ENCODE measurements around the gene HIRIP3.
A peak's percentile ranks its signal among the peaks of the same experiment; 100 is the strongest.
"Not testable (repeated sequence)": the region's sequence is repeated elsewhere in the genome, so short reads cannot be mapped to it uniquely, and the experiment has no call there.

Gene HIRIP3, protein sequence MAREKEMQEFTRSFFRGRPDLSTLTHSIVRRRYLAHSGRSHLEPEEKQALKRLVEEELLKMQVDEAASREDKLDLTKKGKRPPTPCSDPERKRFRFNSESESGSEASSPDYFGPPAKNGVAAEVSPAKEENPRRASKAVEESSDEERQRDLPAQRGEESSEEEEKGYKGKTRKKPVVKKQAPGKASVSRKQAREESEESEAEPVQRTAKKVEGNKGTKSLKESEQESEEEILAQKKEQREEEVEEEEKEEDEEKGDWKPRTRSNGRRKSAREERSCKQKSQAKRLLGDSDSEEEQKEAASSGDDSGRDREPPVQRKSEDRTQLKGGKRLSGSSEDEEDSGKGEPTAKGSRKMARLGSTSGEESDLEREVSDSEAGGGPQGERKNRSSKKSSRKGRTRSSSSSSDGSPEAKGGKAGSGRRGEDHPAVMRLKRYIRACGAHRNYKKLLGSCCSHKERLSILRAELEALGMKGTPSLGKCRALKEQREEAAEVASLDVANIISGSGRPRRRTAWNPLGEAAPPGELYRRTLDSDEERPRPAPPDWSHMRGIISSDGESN

DNA sequence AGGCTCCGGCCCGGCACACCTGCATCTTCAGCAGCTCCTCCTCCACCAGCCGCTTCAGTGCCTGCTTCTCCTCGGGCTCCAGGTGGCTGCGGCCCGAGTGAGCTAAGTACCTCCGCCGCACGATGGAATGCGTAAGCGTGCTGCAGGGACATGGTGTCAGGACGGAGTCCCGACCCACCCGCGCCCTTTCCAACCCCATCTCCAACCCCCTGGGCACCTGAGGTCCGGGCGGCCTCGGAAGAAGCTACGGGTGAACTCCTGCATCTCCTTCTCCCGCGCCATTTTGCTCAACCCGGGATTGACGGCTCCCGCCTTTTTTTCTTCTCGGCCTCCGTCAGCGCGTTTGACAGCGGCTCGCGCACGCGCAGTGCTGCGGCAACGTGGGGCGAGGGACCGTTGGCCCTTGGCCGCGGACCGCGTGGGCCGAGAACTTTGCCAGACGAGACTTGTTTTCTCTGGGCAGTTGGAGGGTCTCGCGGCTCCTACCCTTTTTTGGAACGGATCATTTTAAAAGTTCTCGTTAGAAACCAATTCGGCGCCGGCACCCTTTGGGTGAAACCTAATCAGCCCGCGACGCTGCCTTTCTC lies at the start of gene HIRIP3:
HIRIP3 (minus strand) TSS at position 294 of the 587 bp plus-strand sequence; CDS start at position 282, 12 bp downstream.
- DNase-seq (ENCODE audit: low spot score): peak; percentile 85

DNA sequence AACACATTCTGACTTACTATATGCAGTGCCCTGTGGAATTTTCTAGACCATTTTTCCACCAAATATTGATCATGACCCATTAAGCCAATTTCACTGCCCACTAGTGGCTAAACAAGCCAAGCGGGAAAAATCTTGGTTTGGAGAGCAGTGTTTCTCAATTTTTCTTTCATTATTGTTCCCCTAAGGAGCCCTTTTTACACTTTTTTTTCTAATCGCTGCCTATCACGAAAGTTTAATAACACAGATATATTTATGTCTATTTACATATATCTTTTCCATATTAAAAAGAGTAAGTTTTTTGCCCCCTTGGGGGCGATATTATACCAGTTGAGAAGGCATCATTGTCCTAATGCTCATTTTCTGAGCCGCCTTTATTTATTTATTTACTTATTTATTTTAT lies 46.4 kb upstream of the HIRIP3 start:
- peak; percentile 52 for DNase-seq (ENCODE audit: low spot score)

DNA sequence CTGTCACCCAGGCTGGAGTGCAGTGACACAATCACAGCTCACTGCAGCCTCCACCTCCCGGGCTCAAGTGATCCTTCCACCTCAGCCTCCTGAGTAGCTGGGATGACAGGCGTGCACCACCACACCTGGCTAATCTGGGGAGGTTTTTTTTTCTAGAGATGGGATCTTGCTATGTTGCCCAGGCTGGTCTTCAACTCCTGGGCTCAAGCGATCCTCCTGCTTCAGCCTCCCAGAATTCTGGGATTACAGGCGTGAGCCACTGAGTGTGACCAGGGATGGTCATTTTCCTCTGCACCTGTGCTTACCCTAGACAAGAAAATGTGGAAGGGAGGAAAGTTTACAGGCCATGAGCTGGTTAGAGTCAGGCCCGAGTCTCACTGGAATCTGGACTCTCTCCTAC lies 45.3 kb upstream of the HIRIP3 start:
- DNase-seq (ENCODE audit: low spot score): not testable (repeated sequence)

DNA sequence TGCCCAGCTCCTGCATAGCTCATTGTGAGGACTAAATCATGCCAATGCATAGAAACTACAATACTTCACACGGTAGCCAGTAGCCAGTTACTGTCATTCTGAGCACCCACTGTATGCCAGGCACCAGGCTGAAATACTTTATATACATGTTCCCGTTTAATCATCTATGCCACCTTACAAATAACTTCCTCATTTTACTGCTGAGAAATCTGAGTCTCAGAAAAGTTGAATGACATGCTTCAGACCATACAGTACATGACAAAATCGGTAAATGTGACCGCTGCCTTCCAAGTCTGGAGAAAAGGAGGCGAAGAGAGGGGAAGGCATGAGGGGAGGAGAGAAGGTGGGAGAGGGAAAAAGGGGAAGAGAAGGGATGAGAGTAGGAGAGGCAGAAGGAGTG lies 44.8 kb upstream of the HIRIP3 start:
- no peak for DNase-seq (ENCODE audit: low spot score)

DNA sequence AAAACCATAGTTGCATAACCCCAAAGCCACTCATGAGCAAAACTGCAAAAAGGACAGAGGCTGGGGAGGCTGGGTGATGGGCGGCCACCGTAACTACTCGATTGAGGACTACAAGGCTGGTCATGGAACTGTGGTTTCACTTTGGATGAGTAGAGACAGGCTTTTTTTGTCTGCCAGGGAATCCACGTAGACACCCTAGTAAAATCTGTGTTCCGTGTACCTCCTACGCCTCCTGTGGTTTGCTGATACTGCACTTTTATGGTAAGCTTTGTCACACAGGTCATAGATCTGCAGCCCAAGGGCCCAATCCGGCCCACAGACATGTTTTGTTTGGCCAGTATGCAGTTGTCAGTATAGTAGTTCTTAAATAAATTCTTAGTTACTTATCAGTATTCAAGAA lies 37.9 kb upstream of the HIRIP3 start:
- no peak for DNase-seq (ENCODE audit: low spot score)

DNA sequence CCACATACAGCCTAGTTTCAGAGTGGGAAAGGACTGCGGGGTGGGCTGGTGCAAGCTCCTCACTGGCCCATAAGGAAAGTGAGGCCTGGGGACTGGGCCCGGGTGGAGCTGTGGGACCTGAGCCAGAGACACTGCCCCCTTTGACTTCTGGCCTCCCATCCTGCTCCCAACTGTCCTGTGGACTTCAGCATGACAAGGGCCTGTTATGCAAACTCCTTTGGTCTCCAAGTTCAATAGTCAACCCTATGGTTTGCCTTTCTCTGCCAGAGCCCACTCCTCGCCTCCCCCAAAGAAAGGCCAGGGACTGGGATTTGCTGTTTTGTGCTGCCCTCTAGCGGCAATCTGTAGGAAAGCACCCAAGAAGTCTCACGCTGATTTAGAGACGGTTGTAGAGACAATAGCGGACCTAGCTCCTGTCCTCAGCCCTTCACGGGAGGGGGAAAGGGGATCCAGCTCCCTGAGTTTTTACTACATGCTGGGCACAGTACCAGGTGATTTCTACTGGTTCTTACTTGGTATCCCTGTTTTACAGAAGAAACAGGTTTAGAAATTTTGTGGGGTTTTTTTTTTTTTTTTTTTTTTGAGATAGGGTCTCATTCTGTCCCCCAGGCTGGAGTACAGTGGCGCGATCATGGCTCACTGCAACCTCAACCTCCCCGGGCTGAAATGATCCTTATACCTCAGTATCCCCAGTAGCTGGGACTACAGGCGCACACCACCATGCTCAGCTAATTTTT lies 36.8 kb upstream of the HIRIP3 start:
- peak; percentile 75 for DNase-seq (ENCODE audit: low spot score)

DNA sequence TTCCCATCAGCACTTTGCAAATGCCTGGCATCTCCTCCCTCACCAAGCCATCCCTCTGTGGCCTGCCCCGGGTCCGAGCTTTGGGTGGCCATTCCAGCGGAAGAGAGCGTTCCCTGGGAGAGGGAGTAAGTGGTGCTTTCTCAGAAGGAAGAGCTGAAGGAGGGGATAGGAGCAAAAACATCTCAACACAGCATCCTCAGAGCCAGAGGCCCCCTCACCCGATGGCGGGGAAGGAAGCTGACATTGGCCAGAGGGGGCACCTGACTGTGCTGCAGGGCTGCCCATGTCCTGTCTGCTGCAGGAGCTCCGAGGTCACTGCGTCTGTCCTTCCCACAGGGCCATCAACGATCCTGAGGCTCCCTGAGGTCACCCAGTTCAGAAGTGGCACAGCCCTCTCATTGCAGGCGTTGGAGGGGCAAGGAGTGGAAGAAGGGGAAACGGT lies 36.1 kb upstream of the HIRIP3 start:
- no peak for DNase-seq (ENCODE audit: low spot score)

DNA sequence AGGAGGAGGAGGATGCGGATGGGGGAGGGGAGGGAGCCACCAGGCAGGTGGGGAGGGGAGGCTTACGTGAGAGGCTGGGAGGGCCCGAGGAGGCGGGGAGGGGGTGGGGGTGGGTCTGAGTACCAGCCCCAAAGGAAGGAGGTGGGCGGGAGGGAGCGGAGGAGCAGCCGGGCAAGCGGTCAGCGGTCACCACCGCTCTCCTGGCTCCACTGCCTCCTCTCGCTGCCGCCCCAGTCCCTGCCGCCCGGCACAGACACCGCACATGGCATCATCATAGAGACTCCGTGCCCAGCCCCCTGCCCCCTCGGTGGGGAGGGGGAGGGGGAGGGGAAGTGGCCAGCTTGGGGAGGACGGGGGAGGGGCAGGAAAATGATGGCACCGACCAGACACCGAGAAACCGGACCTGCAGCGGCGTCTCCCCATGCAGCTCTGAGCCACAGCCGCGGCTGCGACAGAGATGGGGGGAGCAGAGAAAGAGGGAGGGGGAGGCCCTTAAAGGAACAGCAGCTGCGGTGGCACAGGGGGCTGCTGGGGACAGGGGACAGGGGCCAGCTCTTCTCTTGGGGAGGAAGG lies 35.5 kb upstream of the HIRIP3 start, which contains the start of gene TLCD3B:
TLCD3B (minus strand) TSS at position 431 of the 573 bp plus-strand sequence. CDS start 744 bp downstream, outside the sequence.
- no peak for DNase-seq (ENCODE audit: low spot score)

DNA sequence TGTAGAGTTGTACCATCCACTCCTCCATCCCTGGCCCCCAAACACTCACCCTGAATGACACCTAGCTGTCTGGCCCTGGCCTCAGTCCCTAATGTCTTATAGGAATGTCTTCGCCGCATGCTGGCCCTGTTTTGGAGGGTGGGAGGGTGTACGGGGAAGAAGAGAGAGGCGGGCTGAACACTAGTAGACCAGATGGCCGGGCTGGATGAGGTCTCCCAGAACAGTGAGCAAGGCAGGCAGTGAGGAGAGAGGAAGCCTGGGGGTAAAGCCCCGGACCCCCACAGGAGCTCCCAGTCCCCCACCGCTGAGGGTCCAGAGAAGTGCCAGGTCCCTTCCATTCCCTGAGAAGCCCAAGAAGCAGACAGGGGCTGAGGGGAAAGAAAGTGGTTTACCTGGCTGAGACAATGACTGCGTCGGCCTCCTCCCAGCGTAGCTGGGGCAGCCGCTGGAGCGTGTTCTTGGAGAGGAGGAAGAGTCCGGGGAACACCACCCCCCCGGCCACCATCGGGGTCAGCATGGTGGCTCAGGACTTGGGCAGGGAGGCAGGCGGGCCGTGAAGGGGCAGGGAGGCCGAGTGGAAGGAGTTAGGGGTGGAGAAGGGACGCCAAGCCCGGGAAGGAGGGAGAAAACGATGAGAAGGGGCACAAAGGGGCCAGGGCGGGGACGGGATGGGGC lies 34.7 kb upstream of the HIRIP3 start:
- DNase-seq (ENCODE audit: low spot score): no peak

DNA sequence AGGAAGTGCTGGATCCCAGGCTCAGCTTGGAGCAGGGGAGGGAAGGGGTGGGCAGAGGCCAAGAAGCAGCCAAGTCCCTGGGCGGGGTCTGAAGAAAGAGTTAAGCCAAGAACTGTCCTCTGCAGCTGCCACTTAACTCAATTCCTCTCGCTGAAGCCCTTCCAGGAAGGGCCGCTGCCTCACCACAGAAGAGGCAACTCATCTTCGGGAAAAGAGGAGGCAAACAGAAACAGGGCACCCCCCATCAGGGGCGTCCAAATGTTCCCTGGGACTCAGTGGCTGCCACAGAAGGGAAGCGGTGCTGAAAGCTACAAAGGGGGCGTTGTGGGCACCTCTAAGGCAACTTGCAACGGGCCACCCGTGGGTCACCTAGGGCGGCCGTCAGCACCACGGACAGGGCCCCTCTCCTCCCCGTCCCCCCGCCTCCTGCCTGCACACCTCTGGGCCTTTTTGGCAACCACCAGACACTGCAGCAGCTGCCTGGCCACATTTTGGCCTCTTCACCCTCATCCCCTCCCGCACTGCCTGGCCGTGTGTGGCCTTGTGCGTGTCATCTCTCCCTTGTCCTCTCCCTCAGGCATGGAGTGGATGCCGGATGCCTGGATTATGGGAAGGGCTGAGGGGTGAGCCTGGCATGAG lies 33.1 kb upstream of the HIRIP3 start:
- no peak for DNase-seq (ENCODE audit: low spot score)

DNA sequence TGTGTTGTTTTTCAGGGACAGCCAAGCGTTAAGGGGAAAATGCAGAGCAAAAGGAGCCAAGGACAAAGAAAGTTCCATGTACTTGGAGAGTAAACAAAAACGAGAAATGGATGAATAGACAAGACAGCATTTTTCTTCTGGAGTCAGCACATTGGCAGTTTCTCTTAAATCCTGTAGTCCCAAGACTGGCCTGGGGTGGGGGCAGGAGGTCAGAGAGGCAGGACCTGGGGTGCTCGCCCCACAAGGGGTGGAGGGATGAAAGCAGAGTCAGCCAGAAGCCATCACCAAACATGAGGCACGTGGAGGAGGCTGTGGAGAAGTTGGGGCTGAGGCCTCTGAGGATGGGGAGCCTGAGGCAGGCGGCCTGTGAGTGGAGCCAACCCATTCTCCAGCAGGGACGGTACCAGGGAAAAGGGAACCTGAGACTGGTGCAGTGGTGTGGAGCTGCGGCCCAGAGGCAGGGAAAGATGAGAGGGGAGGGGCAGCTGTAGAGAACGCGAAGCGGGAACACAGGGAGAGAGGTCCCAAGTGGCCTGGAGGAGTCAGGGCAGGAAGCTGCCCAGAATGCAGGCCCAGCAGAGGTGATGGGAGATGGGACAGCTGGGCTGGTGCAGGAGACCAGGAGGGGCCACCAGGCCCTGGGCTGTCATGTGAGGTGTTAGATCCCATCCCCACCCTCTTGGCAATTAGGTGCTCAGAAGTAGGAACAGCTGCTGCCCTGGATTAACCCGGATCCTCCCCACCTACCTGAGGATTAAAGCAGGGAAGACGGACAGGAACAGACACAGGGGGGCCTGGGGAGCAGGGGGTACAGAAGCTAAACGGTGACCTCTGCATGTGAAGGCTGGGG lies 32.4 kb upstream of the HIRIP3 start:
- no peak for DNase-seq (ENCODE audit: low spot score)

DNA sequence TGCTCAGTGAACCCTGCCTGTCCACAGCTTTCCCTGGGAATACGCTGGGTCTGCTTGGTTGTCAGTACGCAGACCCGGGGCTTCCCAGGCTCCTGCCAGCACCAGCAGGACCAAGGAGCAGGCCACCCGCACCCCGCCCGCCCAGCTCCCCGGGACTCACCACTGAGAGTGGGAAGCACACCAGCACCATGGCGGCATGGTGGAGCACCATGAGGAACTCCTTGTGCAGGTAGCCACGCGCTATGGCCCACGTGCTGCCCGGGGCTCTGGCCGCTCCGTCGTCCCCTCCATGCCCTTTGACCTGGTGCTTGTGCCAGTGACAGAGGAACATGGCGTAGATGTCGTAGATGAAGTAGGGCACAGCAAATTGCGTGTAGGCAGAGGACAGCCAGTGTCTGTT lies 31.0 kb upstream of the HIRIP3 start:
- no peak for DNase-seq (ENCODE audit: low spot score)

DNA sequence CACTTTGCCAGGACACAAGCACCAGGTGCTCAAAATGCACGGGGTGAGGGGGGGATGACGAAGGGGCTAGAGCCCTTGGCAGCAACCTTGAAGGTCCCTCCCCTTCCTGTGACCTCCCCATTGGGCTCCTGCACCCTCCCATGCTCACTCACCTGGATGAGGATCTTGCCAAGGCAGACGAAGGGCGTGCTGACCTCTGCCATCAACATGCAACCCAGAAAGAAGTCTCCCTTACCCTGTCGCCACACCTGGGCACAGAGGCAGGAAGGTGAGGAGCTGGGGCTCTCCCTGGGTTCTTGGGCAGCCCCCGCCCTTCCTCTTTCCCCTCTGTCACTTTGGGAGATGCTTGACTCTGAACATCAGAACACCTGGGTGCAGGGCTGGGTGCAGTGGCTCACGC lies 30.2 kb upstream of the HIRIP3 start:
- DNase-seq (ENCODE audit: low spot score): no peak

DNA sequence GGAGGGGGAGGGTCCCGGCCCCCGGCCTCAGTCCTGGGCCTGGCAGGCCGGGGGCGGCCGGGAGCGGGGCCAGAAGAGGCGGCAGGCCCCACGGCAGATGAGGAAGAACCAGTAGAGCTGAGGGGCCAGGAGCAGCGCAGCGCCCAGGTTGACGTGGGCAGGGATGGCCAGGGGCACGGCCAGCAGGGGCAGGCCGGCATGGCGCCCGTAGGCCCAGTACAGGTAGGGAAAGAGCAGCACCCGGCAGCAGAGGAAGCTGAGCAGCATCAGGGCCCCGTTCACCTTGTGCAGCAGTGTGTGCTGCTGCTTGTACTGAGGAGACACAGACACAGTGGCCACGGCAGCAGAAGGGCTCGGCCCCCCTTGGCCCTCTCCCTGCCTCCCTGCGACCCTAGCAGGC lies 29.7 kb upstream of the HIRIP3 start:
- no peak for DNase-seq (ENCODE audit: low spot score)

DNA sequence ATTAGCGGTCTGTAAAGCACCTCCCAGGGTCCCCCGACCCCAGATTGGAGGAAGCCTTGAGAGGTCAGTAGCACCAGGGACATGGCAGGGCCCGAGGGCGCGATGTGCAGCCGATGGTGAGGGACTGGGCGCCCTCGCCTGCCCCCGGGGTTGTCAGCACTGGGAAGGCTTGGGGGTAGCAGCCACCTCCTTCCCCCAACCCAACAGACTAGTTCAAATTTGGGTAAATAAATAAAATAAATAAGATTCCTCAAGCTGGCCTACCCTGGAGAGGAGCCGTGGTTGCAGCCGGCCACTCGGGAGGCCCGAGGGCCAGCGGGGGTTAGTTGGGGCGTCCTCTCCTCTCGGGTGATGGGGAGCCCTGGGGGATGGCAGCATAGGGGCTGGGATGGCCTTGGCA lies 29.0 kb upstream of the HIRIP3 start:
- no peak for DNase-seq (ENCODE audit: low spot score)

DNA sequence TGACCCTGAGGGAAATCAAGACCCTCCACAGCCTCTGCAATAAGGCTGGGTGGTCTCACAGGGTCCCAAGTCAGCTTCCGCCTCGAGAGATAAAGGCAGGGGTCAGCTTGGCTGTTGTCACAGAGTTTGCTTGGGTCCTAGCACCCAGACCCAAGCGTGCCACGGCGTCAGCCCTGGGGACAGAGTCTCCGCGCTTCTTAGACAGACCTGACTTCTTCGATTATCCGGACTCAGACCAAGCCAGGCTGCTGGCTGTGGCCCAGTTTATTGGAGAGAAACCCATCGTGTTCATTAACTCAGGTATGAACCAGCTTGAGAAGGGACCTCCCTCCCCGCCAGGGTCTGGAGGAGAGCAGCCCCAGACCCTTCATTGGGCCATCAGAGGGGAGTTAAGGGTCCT lies 28.2 kb upstream of the HIRIP3 start:
- DNase-seq (ENCODE audit: low spot score): no peak

DNA sequence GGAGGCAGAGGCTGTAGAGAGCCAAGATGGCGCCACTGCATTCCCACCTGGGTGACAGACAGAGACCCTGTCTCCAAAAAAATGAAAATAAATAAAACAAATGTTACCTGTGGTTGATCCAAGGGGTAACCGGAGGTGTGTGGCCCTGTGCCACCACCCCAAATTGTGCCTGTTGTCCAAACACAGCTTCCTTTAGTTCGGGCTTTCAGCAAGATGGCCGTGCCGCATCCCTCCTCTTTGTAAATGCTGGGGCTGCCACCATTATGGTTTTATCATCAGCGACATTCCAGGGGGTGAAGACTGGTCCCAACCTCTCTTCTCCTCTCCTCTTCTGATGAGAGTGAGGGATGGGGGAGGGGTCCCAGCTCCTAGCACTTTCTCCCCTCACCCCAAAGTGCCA lies 27.5 kb upstream of the HIRIP3 start, which contains the start of gene C16orf92:
C16orf92 (plus strand) TSS at position 312 of the 400 bp plus-strand sequence. CDS start 143 bp downstream, outside the sequence.
- DNase-seq (ENCODE audit: low spot score): no peak

DNA sequence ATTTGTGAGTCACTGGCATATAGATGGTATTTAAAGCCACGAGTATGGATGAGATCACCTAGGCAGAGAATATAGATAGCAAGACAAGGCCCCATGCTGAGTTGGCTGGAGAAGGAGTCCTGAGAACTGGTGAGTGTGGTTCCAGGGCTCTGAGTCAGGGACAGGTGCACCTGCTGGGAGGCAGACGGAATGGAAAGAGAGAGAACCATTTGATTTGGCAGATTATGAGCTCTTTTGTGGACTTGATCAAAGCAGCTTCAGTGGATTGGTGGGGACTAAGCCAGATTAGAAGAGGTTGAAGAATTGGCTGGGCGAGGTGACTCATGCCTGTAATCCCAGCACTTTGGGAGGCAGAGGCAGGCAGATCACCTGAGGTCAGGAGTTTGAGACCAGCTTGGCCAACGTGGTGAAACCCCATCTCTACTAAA lies 23.3 kb upstream of the HIRIP3 start:
- DNase-seq (ENCODE audit: low spot score): no peak

DNA sequence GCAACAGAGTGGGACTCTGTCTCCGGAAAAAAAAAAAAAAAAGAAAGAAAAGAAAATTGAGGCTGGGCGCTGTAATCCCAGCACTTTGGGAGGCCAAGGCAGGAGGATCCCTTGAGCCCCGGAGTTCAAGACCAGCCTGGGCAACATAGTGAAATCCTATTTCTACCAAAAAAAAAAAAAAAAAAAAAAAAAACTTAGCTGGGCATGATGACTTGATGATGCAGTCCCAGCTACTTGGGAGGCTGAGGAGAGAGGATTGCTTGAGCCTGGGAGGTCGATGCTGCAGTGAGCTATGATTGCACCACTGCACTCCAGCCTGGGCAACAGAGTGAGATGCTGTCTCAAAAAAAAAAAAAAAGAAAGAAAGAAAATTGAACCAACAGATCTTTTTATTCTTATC lies 22.5 kb upstream of the HIRIP3 start:
- not testable (repeated sequence) for DNase-seq (ENCODE audit: low spot score)

DNA sequence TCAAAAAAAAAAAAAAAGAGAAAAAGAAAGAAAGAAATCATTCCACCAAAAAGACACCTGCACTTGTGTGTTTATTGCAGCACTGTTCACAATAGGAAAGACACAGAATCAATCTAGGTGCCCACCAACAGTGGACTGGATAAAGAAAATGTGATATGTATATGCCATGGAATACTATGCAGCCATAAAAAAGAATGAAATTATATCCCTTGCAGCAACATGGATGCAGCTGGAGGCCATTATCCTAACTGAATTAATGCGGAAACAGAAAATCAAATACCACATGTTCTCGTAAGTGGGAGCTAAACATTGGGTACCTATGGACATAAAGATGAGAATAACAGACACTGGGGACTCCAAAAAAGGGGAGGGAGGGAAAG lies 21.9 kb upstream of the HIRIP3 start:
- no peak for DNase-seq (ENCODE audit: low spot score)
